Muscle layer of duodenum (tissue), 2 donors: Measurements from ENCODE around the gene NSD2.

Experiments
- H3K27ac ChIP-seq: one replicate; pipeline ENCODE4 v1.7.0; 2013; ENCODE audit warnings: mild to moderate bottlenecking, low read length
- H3K27me3 ChIP-seq: one replicate; pipeline ENCODE4 v1.7.0; 2013; ENCODE audit warnings: low read depth, mild to moderate bottlenecking, control low read depth, low read length
- H3K36me3 ChIP-seq, 2 donors: one replicate each; pipeline ENCODE4 v1.7.0; 2013; ENCODE audit warnings: low read length in 2 of 2, control low read depth in 1 of 2, mild to moderate bottlenecking in 1 of 2; ENCODE audit not compliant: insufficient read depth in 2 of 2, control insufficient read depth in 1 of 2
- H3K4me1 ChIP-seq, 2 donors: one replicate each; pipeline ENCODE4 v1.7.0; 2013; ENCODE audit warnings: low read length in 2 of 2, mild to moderate bottlenecking in 2 of 2, control low read depth in 1 of 2, moderate library complexity in 1 of 2; ENCODE audit not compliant: insufficient read depth in 2 of 2, control insufficient read depth in 1 of 2
- H3K4me3 ChIP-seq, 2 donors: one replicate each; pipeline ENCODE4 v1.7.0; 2013; ENCODE audit warnings: low read length in 2 of 2, low read depth in 1 of 2, mild to moderate bottlenecking in 1 of 2
- H3K9me3 ChIP-seq, 2 donors: one replicate each; pipeline ENCODE4 v1.7.0; 2013; ENCODE audit warnings: low read length in 2 of 2, control low read depth in 1 of 2, mild to moderate bottlenecking in 1 of 2; ENCODE audit not compliant: control insufficient read depth in 1 of 2
- donor health status: healthy.

The NSD2 gene

GRCh38 chr4:1967512-1968149 lies 96.4 kb downstream of the NSD2 start:
- Histone ChIP-seq H3K4me3 (no peak overlapping the region), H3K9me3 (no peaks in the 10 kb centered on the region), H3K27ac (no peak overlapping the region), H3K27me3 (no peaks in the 10 kb centered on the region), H3K36me3 (peaks cover 19 to 25% of the 10 kb centered on the region in 2 donors), H3K4me1 (no peaks in the 10 kb centered on the region)

DNA sequence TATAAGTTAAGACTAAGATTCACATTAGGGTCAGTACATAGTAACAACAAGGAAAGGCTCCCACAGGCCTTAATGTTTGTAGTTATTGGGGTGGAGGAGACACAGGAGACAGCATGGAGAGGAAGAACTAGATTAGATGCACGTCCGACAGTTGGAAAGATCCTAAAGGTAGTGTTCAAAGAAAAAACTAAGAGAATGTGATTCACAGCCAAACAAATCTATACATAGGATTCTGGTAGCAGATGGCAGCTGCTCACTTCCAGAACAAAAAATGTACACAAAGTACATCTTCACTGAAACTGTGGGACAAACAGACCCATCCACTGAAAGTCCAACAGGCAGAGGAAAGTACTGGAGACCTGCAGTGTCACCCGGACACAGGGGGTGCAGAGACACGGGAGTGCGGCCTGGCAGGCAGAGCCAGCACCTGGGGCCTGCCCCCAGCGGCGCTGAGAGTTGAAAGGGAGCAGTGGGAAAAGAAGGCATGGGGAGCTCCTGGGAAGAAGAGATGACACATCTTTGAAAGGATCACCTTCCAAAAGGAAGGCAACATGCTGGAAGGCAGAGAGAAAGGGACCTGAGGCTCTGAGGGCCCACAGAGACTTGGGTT lies 97.6 kb downstream of the NSD2 start:
- no peak overlapping the region for H3K27ac ChIP-seq
- no peaks in the 10 kb centered on the region for H3K4me1 ChIP-seq
- peaks cover 16 to 20% of the 10 kb centered on the region in 2 donors for H3K36me3 ChIP-seq

GRCh38 chr4:1969928-1970723 lies 98.9 kb downstream of the NSD2 start:
- no peak overlapping the region for H3K4me3 ChIP-seq
- peaks cover 14 to 30% of the 10 kb centered on the region in 2 donors for H3K36me3 ChIP-seq
- no peak overlapping the region for H3K27ac ChIP-seq
- H3K9me3 ChIP-seq, result no peaks in the 10 kb centered on the region
- H3K4me1 ChIP-seq, result no peaks in the 10 kb centered on the region
- no peaks in the 10 kb centered on the region for H3K27me3 ChIP-seq

More for the DNA sequence above, 97.6 kb downstream of the NSD2 start:
- Histone ChIP-seq H3K27me3 (no peaks in the 10 kb centered on the region), H3K4me3 (no peak overlapping the region), H3K9me3 (no peaks in the 10 kb centered on the region)

GRCh38 chr4:1970926-1971325 lies 99.7 kb downstream of the NSD2 start:
- Histone ChIP-seq H3K4me1 (no peaks in the 10 kb centered on the region), H3K27me3 (no peaks in the 10 kb centered on the region), H3K4me3 (no peak overlapping the region), H3K9me3 (no peaks in the 10 kb centered on the region), H3K27ac (no peak overlapping the region), H3K36me3 (peaks cover 18 to 38% of the 10 kb centered on the region in 2 donors)

GRCh38 chr4:1971456-1972200 lies 100.4 kb downstream of the NSD2 start:
- H3K4me1 ChIP-seq, result no peaks in the 10 kb centered on the region
- no peaks in the 10 kb centered on the region for H3K27me3 ChIP-seq
- H3K36me3 ChIP-seq, result peaks cover 24 to 45% of the 10 kb centered on the region in 2 donors
- H3K9me3 ChIP-seq, result no peaks in the 10 kb centered on the region
- no peak overlapping the region for H3K4me3 ChIP-seq
- H3K27ac ChIP-seq, result no peak overlapping the region

GRCh38 chr4:1972414-1972813 lies 101.2 kb downstream of the NSD2 start:
- H3K27ac ChIP-seq, result no peak overlapping the region

GRCh38 chr4:1973218-1973617 lies 102.0 kb downstream of the NSD2 start:
- no peaks in the 10 kb centered on the region for H3K27me3 ChIP-seq
- no peak overlapping the region for H3K27ac ChIP-seq
- no peak overlapping the region for H3K4me3 ChIP-seq
- H3K4me1 ChIP-seq, result no peaks in the 10 kb centered on the region
- H3K36me3 ChIP-seq, result peaks cover 24 to 59% of the 10 kb centered on the region in 2 donors
- H3K9me3 ChIP-seq, result no peaks in the 10 kb centered on the region

More at GRCh38 chr4:1972414-1972813, 101.2 kb downstream of the NSD2 start:
- no peaks in the 10 kb centered on the region for H3K4me1 ChIP-seq
- H3K4me3 ChIP-seq, result no peak overlapping the region
- H3K36me3 ChIP-seq, result peaks cover 24 to 53% of the 10 kb centered on the region in 2 donors
- H3K27me3 ChIP-seq, result no peaks in the 10 kb centered on the region
- H3K9me3 ChIP-seq, result no peaks in the 10 kb centered on the region

- Histone ChIP-seq H3K4me1 (no peaks in the 10 kb centered on the region), H3K9me3 (no peaks in the 10 kb centered on the region), H3K4me3 (no peak overlapping the region), H3K36me3 (peaks cover 27 to 64% of the 10 kb centered on the region in 2 donors), H3K27me3 (no peaks in the 10 kb centered on the region), H3K27ac (no peak overlapping the region)
These were observed 102.5 kb downstream of the NSD2 start for GRCh38 chr4:1973661-1974060.

DNA sequence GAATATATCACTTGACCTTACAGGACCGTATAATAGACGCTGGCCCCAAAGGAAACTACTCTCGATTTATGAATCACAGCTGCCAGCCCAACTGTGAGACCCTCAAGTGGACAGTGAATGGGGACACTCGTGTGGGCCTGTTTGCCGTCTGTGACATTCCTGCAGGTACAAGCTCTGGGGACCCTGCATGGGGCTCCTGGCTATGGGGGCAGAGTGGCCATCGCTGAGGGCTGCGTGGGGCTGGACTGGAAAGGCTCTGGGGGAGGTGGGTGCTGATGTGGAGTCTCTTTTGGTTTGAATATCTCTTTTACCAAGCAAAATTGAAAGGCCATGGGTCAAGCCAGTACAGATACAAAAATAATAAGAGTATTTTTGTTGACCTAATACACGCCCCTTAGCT lies 103.6 kb downstream of the NSD2 start:
- no peak overlapping the region for H3K27ac ChIP-seq
- H3K36me3 ChIP-seq, result peaks cover 37 to 70% of the 10 kb centered on the region in 2 donors
- no peaks in the 10 kb centered on the region for H3K9me3 ChIP-seq
- H3K4me1 ChIP-seq, result no peaks in the 10 kb centered on the region
- no peak overlapping the region for H3K4me3 ChIP-seq
- no peaks in the 10 kb centered on the region for H3K27me3 ChIP-seq

GRCh38 chr4:1975391-1975801 lies 104.2 kb downstream of the NSD2 start:
- Histone ChIP-seq H3K4me1 (no peaks in the 10 kb centered on the region), H3K27ac (no peak overlapping the region), H3K4me3 (no peak overlapping the region), H3K9me3 (no peaks in the 10 kb centered on the region), H3K36me3 (peaks cover 37 to 70% of the 10 kb centered on the region in 2 donors), H3K27me3 (no peaks in the 10 kb centered on the region)

DNA sequence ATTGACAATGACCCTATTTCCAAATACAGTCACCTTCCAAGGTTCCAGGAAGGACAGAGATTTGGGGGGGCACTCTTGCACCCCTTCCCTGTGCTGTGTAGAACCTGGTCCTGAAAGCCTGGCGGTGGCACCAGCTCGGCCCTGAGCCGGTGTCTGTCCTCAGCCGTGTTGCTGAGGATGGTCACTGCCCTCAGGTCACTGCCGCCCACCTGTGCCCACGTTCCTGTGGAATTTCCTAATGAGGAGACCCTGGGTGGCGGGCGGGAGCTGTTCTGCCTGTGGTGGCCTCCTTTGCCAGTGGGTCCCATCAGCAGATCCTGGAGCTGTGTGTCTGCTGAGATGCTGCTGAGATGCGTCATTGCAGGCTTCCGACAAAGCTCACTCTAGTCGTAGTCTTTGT lies 104.7 kb downstream of the NSD2 start:
- Histone ChIP-seq H3K36me3 (peaks cover 40 to 72% of the 10 kb centered on the region in 2 donors), H3K27me3 (no peaks in the 10 kb centered on the region), H3K4me1 (no peaks in the 10 kb centered on the region), H3K27ac (no peak overlapping the region), H3K9me3 (no peaks in the 10 kb centered on the region), H3K4me3 (no peak overlapping the region)
